ENCODE data around the gene AGPAT2.

AGPAT2 gene

GRCh38 chr9:136664000-136664915 is 23.0 kb downstream of the AGPAT2 start:
- TF ChIP-seq GATA3 (IDR thresholded peaks at IDR 0.05; ENCODE audit: low read depth, low read length) = no peak
- no peak for TF ChIP-seq GATA2 (IDR thresholded peaks at IDR 0.05; ENCODE audit: low read depth, low read length)

DNA sequence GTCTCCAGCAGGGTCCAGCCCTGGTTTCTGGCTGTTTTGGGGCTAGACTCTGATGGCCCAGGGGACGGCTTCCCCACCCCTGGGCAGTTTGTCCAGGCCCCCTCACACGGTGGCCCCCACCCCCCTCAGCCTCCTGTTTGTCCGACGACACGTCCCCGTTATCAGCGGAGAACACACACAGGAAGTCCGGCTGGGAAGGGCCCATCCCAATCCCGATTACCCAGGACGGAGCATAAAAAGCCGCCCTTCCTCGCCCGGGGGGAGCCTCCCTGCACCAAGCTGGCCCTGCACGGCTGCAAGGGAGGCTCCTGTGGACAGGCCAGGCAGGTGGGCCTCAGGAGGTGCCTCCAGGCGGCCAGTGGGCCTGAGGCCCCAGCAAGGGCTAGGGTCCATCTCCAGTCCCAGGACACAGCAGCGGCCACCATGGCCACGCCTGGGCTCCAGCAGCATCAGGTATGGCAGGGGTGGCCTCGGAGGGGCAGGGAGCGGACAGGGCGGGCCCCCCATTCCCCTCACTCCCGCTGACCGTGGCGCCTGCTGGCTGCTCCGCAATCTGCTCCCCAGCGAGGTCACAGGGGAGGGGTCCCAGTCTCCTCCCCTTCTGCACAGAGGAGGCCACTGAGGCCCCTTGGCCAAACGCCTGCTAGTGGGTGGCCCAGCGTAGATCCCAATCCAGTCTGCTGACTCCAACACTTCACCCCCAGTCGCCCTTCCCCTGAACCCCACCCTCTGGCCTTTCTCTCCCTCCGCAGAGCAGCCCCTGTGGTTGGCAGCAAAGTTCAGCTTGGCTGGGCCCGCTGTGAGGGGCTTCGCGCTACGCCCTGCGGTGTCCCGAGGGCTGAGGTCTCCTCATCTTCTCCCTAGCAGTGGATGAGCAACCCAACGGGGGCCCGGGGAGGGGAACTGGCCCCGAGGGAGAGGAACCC is 24.3 kb downstream of the AGPAT2 start, which contains the start of gene EGFL7:
TSS of gene EGFL7 (plus strand) at position 261 of the 926 bp plus-strand sequence. CDS start 5,367 bp downstream, outside the sequence.
- TF ChIP-seq GATA2 (IDR thresholded peaks at IDR 0.05; ENCODE audit: low read depth, low read length) (no peak), GATA3 (IDR thresholded peaks at IDR 0.05; ENCODE audit: low read depth, low read length) (no peak)

DNA sequence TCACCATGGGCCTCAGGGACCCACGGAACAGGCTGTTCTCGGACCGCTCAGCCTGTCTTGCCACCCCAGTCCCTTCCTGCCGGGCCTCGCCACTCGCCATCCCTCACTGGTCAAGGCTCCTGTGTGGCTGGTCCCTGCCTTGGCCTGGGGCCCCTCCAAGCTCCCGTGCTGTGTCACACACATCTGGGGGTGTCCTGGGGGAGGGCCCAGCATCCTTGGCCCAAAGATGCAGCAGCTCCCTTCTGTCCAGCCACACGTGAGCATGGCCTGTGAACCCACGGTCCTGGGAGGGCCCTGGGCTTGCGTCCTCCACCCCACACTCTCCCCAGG is 25.0 kb downstream of the AGPAT2 start:
- TF ChIP-seq GATA3 (IDR thresholded peaks at IDR 0.05; ENCODE audit: low read depth, low read length) (no peak), GATA2 (IDR thresholded peaks at IDR 0.05; ENCODE audit: low read depth, low read length) (no peak)

GRCh38 chr9:136661641-136662325 is 25.5 kb downstream of the AGPAT2 start:
- no peak for TF ChIP-seq GATA2 (IDR thresholded peaks at IDR 0.05; ENCODE audit: low read depth, low read length)
- no peak for TF ChIP-seq GATA3 (IDR thresholded peaks at IDR 0.05; ENCODE audit: low read depth, low read length)

GRCh38 chr9:136660971-136661550 is 26.2 kb downstream of the AGPAT2 start:
- TF ChIP-seq GATA2 (IDR thresholded peaks at IDR 0.05; ENCODE audit: low read depth, low read length) (no peak), GATA3 (IDR thresholded peaks at IDR 0.05; ENCODE audit: low read depth, low read length) (no peak)

DNA sequence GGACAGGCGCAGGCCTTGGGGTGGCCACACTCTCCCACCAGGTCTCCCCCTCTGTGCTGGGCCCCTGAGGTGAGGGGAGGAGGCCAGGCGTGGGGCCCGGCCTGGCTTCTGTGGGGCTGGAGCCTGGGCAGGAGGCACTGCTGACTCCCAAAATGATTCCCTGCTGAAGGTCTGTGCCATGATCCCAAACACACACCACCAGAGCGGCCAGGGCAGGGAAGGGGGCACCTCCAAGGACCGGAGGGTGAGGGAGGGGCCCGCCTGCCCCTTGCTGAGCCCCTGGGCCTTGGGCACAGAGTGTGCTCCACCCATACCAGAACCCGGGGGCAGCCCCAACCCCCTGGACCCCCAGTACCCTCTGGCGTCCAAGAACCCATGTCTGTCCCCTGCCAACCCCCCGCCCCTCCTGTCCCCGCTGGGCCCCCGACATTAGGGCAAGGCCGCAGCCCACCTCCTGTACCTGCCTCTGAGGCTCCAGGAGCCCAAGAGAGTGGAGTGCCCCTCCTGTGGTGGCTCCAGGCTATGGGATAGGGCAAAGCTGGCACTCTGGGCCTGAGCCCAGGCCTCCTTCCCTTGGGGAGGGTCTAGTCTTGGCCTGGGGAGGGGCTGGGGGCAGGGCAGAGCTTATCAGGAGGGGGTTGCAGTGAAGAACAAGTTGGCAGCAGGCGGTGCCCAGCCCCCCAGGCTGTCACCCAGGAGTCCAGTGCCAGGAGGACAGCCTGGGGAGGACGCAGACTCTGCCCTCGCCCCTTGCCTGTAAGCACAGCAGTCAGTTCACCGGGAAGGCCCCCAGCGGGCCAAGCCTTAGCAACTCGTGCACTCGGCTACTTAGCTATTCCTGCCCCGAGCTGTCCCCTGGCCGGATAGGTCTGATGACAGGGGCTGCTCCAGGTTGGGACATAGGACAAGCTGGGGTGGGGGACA is 27.1 kb downstream of the AGPAT2 start:
- no peak for TF ChIP-seq GATA2 (IDR thresholded peaks at IDR 0.05; ENCODE audit: low read depth, low read length)

DNA sequence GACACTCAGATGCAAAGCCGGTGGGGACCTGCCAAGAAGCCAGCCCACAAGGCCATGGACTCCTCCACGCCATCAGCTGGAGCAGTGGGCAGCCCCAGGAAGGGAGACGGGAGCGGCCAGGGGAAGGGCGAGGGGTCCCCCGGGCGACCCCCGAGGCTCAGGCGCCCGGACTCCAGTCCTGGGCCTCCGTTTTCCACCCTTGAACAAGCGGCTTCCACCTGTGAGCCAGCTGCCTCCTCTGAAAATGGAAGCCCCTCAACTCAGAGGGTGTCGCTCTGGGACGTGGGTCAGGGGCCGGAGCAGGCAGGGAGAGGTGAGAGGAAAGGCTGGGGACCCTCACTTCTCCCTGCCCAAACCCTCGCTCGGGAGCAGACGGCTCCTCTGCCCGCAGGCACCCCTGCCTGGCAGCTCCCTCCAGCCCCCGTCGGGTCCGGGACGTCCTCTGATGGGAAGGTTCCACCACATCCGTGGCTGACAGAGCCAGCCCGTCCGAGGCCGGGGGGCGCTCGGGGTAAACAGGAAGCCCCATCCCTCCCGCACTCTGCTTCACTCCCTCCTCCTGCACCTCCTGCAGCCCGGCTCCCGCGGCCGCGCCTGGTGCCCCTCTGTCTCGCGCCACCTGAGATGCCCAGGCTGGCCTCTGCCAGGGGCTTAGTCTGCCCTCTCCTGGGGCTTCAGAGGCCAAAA is 28.3 kb downstream of the AGPAT2 start:
- TF ChIP-seq GATA3 (IDR thresholded peaks at IDR 0.05; ENCODE audit: low read depth, low read length) = no peak
- TF ChIP-seq GATA2 (IDR thresholded peaks at IDR 0.05; ENCODE audit: low read depth, low read length) = no peak

DNA sequence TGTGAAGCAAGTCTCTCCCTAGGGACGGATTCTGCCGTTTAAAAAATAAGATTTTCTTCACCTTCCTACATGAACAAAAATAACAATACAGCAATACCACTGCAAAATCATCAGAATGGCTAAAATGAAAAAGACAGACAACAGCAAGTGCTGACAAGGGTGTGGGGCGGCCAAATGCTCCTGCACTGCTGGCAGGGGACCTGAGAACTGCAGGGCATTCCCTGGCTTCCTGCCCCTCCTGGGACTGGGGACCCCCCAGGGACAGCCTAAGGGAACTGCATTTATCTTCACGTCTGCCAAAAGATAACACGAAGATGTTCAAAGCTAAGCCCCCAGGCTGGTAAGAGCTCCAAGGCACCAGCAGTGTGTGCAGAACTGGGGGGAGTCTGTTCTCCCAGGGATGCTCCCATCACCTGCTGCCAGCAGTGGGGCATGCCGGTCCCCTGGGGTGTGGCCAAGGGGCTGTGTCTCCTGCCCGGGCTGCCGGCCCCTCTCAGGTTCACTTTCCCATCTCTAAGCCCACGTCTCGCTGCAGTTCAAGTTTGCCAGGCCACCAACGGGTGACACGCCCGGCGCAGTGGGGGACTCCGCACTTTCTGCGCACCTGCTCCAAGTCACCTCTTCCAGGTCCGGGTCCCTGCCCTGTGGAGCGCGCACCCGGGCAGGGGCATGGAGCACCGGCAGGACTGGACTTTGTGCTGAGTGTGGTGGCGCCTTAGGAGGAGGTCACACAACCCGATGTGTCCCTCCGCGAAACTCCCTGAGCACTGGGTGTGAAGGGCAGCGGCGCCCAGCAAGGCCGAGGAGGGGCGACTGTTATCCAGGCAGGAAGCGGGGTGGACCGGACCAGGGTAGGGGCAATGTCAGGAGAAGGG is 29.0 kb downstream of the AGPAT2 start:
- no peak for TF ChIP-seq GATA3 (IDR thresholded peaks at IDR 0.05; ENCODE audit: low read depth, low read length)
- no peak for TF ChIP-seq GATA2 (IDR thresholded peaks at IDR 0.05; ENCODE audit: low read depth, low read length)

GRCh38 chr9:136656795-136657611 is 30.3 kb downstream of the AGPAT2 start:
- TF ChIP-seq GATA3 (IDR thresholded peaks at IDR 0.05; ENCODE audit: low read depth, low read length) = no peak
- no peak for TF ChIP-seq GATA2 (IDR thresholded peaks at IDR 0.05; ENCODE audit: low read depth, low read length)

DNA sequence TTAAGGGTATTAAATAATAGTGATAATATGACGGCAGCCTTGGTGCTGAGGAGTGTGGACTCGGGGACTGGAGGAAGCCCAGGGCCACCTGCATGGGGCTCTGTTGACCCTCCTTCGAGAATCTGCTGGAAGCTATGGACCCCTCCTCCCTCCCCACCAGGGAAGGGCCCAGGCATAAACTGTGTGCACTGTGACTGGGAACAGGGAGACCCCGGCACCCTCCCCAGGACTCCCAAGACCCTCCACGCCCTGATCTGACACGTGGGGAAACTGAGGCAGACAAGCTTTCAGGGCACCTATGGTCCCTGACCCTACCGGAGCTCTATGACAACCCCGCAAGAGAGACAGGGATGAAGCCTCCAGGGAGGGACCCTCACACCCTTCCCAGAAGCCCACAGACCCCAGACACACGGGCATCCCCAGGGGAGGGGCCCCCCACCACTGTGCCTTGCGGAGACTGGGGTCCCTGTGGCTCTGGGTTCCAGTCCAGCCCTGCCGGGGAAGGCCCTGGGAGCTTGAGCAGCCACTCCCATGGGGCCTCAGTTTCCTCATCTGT is 31.0 kb downstream of the AGPAT2 start:
- TF ChIP-seq GATA3 (IDR thresholded peaks at IDR 0.05; ENCODE audit: low read depth, low read length) = no peak
- no peak for TF ChIP-seq GATA2 (IDR thresholded peaks at IDR 0.05; ENCODE audit: low read depth, low read length)

All from SH-SY5Y (cell line).